Measurements from ENCODE around the gene ERN1.

ERN1 gene

GRCh38 chr17:64115822-64116534 is 14.0 kb downstream of the ERN1 start:
- DNase-seq (ENCODE audit: insufficient read length) (no peak), FAIRE-seq (no peak)
- TF ChIP-seq TAF1 (IDR thresholded peaks at IDR 0.05; ENCODE audit: borderline replicate concordance, low read depth, low read length) (no peak), POLR2A (IDR thresholded peaks at IDR 0.05; ENCODE audit: low read depth, low read length) (no peak), POLR2AphosphoS5 (IDR thresholded peaks at IDR 0.05; ENCODE audit: low read depth, low read length) (no peak)

GRCh38 chr17:64115043-64115698 is 14.8 kb downstream of the ERN1 start:
- no peak for FAIRE-seq
- TF ChIP-seq POLR2A (IDR thresholded peaks at IDR 0.05; ENCODE audit: low read depth, low read length) (no peak), TAF1 (IDR thresholded peaks at IDR 0.05; ENCODE audit: borderline replicate concordance, low read depth, low read length) (no peak)

GRCh38 chr17:64113006-64113405 is 16.9 kb downstream of the ERN1 start:
- DNase-seq (ENCODE audit: insufficient read length) (no peak), FAIRE-seq (no peak)
- TF ChIP-seq POLR2AphosphoS5 (IDR thresholded peaks at IDR 0.05; ENCODE audit: low read depth, low read length) (no peak), POLR2A (IDR thresholded peaks at IDR 0.05; ENCODE audit: low read depth, low read length) (no peak), TAF1 (IDR thresholded peaks at IDR 0.05; ENCODE audit: borderline replicate concordance, low read depth, low read length) (no peak)

More at GRCh38 chr17:64115043-64115698, 14.8 kb downstream of the ERN1 start:
- no peak for DNase-seq (ENCODE audit: insufficient read length)

GRCh38 chr17:64111831-64112230 is 18.1 kb downstream of the ERN1 start:
- no peak for DNase-seq (ENCODE audit: insufficient read length)
- TF ChIP-seq TAF1 (IDR thresholded peaks at IDR 0.05; ENCODE audit: borderline replicate concordance, low read depth, low read length) (no peak), POLR2AphosphoS5 (IDR thresholded peaks at IDR 0.05; ENCODE audit: low read depth, low read length) (no peak)
- FAIRE-seq, result no peak

- TF ChIP-seq TAF1 (IDR thresholded peaks at IDR 0.05; ENCODE audit: borderline replicate concordance, low read depth, low read length) (no peak), POLR2A (IDR thresholded peaks at IDR 0.05; ENCODE audit: low read depth, low read length) (no peak), POLR2AphosphoS5 (IDR thresholded peaks at IDR 0.05; ENCODE audit: low read depth, low read length) (no peak)
- DNase-seq (ENCODE audit: insufficient read length) (no peak), FAIRE-seq (no peak)
Measured at GRCh38 chr17:64110379-64111152, 19.4 kb downstream of the ERN1 start.

GRCh38 chr17:64109400-64109799 is 20.5 kb downstream of the ERN1 start:
- TF ChIP-seq POLR2A (IDR thresholded peaks at IDR 0.05; ENCODE audit: low read depth, low read length), result no peak
- TF ChIP-seq POLR2AphosphoS5 (IDR thresholded peaks at IDR 0.05; ENCODE audit: low read depth, low read length), result no peak
- no peak for TF ChIP-seq TAF1 (IDR thresholded peaks at IDR 0.05; ENCODE audit: borderline replicate concordance, low read depth, low read length)
- FAIRE-seq (no peak), DNase-seq (ENCODE audit: insufficient read length) (no peak)

GRCh38 chr17:64107500-64108236 is 22.3 kb downstream of the ERN1 start:
- no peak for FAIRE-seq
- no peak for TF ChIP-seq POLR2AphosphoS5 (IDR thresholded peaks at IDR 0.05; ENCODE audit: low read depth, low read length)
- TF ChIP-seq POLR2A (IDR thresholded peaks at IDR 0.05; ENCODE audit: low read depth, low read length), result no peak
- TF ChIP-seq TAF1 (IDR thresholded peaks at IDR 0.05; ENCODE audit: borderline replicate concordance, low read depth, low read length), result no peak
- no peak for DNase-seq (ENCODE audit: insufficient read length)

GRCh38 chr17:64106918-64107317 is 23.0 kb downstream of the ERN1 start:
- DNase-seq (ENCODE audit: insufficient read length) (no peak), FAIRE-seq (no peak)
- TF ChIP-seq TAF1 (IDR thresholded peaks at IDR 0.05; ENCODE audit: borderline replicate concordance, low read depth, low read length), result no peak
- TF ChIP-seq POLR2A (IDR thresholded peaks at IDR 0.05; ENCODE audit: low read depth, low read length), result no peak
- TF ChIP-seq POLR2AphosphoS5 (IDR thresholded peaks at IDR 0.05; ENCODE audit: low read depth, low read length), result no peak

GRCh38 chr17:64103391-64104364 is 26.3 kb downstream of the ERN1 start:
- peak; percentile 58 for FAIRE-seq
- no peak for DNase-seq (ENCODE audit: insufficient read length)

More at GRCh38 chr17:64103391-64104364, 26.3 kb downstream of the ERN1 start:
- TF ChIP-seq POLR2AphosphoS5 (IDR thresholded peaks at IDR 0.05; ENCODE audit: low read depth, low read length), result no peak
- TF ChIP-seq TAF1 (IDR thresholded peaks at IDR 0.05; ENCODE audit: borderline replicate concordance, low read depth, low read length), result no peak
- no peak for TF ChIP-seq POLR2A (IDR thresholded peaks at IDR 0.05; ENCODE audit: low read depth, low read length)

Data from GM12892 (cell line).